IMR-90 (cell line): ENCODE results near the gene MRPS15. TPM values are rescaled to one million over a fixed set of nuclear protein-coding genes. Genes with fewer than 3 reads are reported as not detected.

Source experiments
- ATAC-seq: fragments of 200-7000 bp; cut with Tn5 transposase; 2 replicates; pipeline ENCODE4 v1.9.1; 2020; ENCODE audit warnings: low read depth, mild to moderate bottlenecking, moderate library complexity
- BruUV-seq: library from RNA; stranded (reverse); fragments of 400-500 nt; replicated peaks from 2 replicates; lab custom pipeline; 2021; lab: Mats Ljungman, UMichigan
- CTCF ChIA-PET: fragments of 300-600 bp; formaldehyde crosslinking; extraction: SDS; loops from one replicate; lab custom pipeline; 2021; ENCODE audit warnings: antibody characterized with exemption; lab: Yijun Ruan, JAX
- POLR2A ChIA-PET: fragments of 300-600 bp; sonication (Branson Sonifier 250); formaldehyde crosslinking; loops from one replicate; lab custom pipeline; 2022; ENCODE audit warnings: antibody characterized with exemption; ENCODE audit not compliant: unreplicated experiment; lab: Charles Lee
- DNase-seq: peaks from one replicate; pipeline ENCODE4 v3.0.0; 2013
- H2AFZ ChIP-seq: replicated peaks from 2 replicates; pipeline ENCODE3; 2013; ENCODE audit warnings: low read length, mild to moderate bottlenecking; ENCODE audit not compliant: poor library complexity
- H2AK5ac ChIP-seq: 2 replicates; pipeline ENCODE4 v1.6.1; 2013; ENCODE audit warnings: low read depth, low read length, inconsistent platforms
- H2AK9ac ChIP-seq: replicated peaks from 2 replicates; pipeline ENCODE3; 2013; ENCODE audit warnings: mild to moderate bottlenecking, low read depth, low read length, moderate library complexity; ENCODE audit not compliant: poor library complexity
- H2BK120ac ChIP-seq: 2 replicates; pipeline ENCODE4 v1.6.1; 2013; ENCODE audit warnings: low read depth, low read length, inconsistent platforms
- H2BK15ac ChIP-seq: 3 replicates; pipeline ENCODE4 v1.6.1; 2013; ENCODE audit warnings: low read depth, low read length, inconsistent platforms
- H2BK20ac ChIP-seq: 2 replicates; pipeline ENCODE4 v1.6.1; 2013; ENCODE audit warnings: low read depth, mild to moderate bottlenecking, inconsistent platforms, low read length, moderate library complexity
- H2BK5ac ChIP-seq: 2 replicates; pipeline ENCODE4 v1.6.1; 2013; ENCODE audit warnings: mild to moderate bottlenecking, low read depth, low read length, inconsistent platforms; ENCODE audit not compliant: poor library complexity, severe bottlenecking
- H3K14ac ChIP-seq: replicated peaks from 2 replicates; pipeline ENCODE4 v1.6.1; 2013; ENCODE audit warnings: low read depth, low read length, inconsistent platforms
- H3K18ac ChIP-seq: 2 replicates; pipeline ENCODE4 v1.6.1; 2013; ENCODE audit warnings: low read depth, low read length, control low read depth
- H3K23ac ChIP-seq: 2 replicates; pipeline ENCODE4 v1.6.1; 2013; ENCODE audit warnings: low read depth, low read length, inconsistent platforms
- H3K27ac ChIP-seq: 2 replicates; pipeline ENCODE4 v1.5.1; 2013; ENCODE audit warnings: mild to moderate bottlenecking, control low read depth, low read length; ENCODE audit not compliant: insufficient read depth
- H3K27me3 ChIP-seq: 2 replicates; pipeline ENCODE4 v1.6.1; 2013; ENCODE audit warnings: low read length; ENCODE audit not compliant: control insufficient read depth, insufficient read depth
- H3K36me3 ChIP-seq: 2 replicates; pipeline ENCODE4 v1.6.1; 2013; ENCODE audit warnings: low read length, mixed read lengths; ENCODE audit not compliant: control insufficient read depth, insufficient read depth
- H3K4ac ChIP-seq: 2 replicates; pipeline ENCODE4 v1.6.1; 2013; ENCODE audit warnings: low read depth, low read length, inconsistent platforms
- H3K4me1 ChIP-seq: 2 replicates; pipeline ENCODE4 v1.6.1; 2013; ENCODE audit warnings: low read length, mixed read lengths; ENCODE audit not compliant: control insufficient read depth, insufficient read depth
- H3K4me2 ChIP-seq: 2 replicates; pipeline ENCODE4 v1.6.1; 2013; ENCODE audit warnings: low read depth, mild to moderate bottlenecking, control low read depth, low read length, moderate library complexity
- H3K4me3 ChIP-seq: 2 replicates; pipeline ENCODE4 v1.5.1; 2013; ENCODE audit warnings: low read depth, mild to moderate bottlenecking, control low read depth, low read length, moderate library complexity; ENCODE audit not compliant: insufficient read depth
- H3K56ac ChIP-seq: 2 replicates; pipeline ENCODE4 v1.6.1; 2013; ENCODE audit warnings: low read length, inconsistent platforms; ENCODE audit not compliant: insufficient read depth; ENCODE audit errors: extremely low read depth
- H3K79me1 ChIP-seq, 2 experiments: 2 replicates each; pipeline ENCODE4 v1.6.1; 2013; ENCODE audit warnings: low read length in 2 of 2, inconsistent platforms in 1 of 2, low read depth in 1 of 2
- H3K9ac ChIP-seq: 2 replicates; pipeline ENCODE4 v1.6.1; 2013; ENCODE audit warnings: low read depth, low read length, control low read depth
- H3K9me1 ChIP-seq: 2 replicates; pipeline ENCODE4 v1.6.1; 2013; ENCODE audit warnings: low read length, inconsistent platforms; ENCODE audit not compliant: insufficient read depth
- H3K9me3 ChIP-seq: 2 replicates; pipeline ENCODE4 v1.6.1; 2013; ENCODE audit warnings: low read length; ENCODE audit not compliant: control insufficient read depth, insufficient read depth
- H4K20me1 ChIP-seq: 2 replicates; pipeline ENCODE4 v1.6.1; 2013; ENCODE audit warnings: low read length, inconsistent platforms; ENCODE audit not compliant: insufficient read depth
- H4K5ac ChIP-seq: 2 replicates; pipeline ENCODE4 v1.6.1; 2013; ENCODE audit warnings: mild to moderate bottlenecking, low read depth, low read length, control low read depth
- H4K8ac ChIP-seq, 2 experiments: 2 replicates each; pipeline ENCODE4 v1.6.1; 2013; ENCODE audit warnings: low read depth in 2 of 2, low read length in 2 of 2, control low read depth in 1 of 2, inconsistent platforms in 1 of 2
- H4K91ac ChIP-seq: 2 replicates; pipeline ENCODE4 v1.6.1; 2013; ENCODE audit warnings: low read depth, low read length, inconsistent platforms; ENCODE audit not compliant: insufficient read depth
- BHLHE40 ChIP-seq: fragments of 150-350 bp; IDR thresholded peaks from 2 replicates; pipeline ENCODE4 v1.6.1; 2016; ENCODE audit warnings: mild to moderate bottlenecking, low read depth, low read length
- CEBPB ChIP-seq: IDR thresholded peaks from 2 replicates; pipeline ENCODE4 v1.6.1; 2012; ENCODE audit warnings: low read depth, low read length, improper control_type of control experiment
- CHD1 ChIP-seq: IDR thresholded peaks from 2 replicates; pipeline ENCODE4 v1.6.1; 2012; ENCODE audit warnings: low read depth, low read length, improper control_type of control experiment
- FOS ChIP-seq: fragments of 150-350 bp; IDR thresholded peaks from 2 replicates; pipeline ENCODE4 v1.6.1; 2016; ENCODE audit warnings: low read depth, low read length
- MAZ ChIP-seq: IDR thresholded peaks from 2 replicates; pipeline ENCODE4 v1.6.1; 2012; ENCODE audit warnings: low read depth, mild to moderate bottlenecking, low read length, improper control_type of control experiment, moderate library complexity, borderline replicate concordance
- MXI1 ChIP-seq: IDR thresholded peaks from 2 replicates; pipeline ENCODE4 v1.6.1; 2012; ENCODE audit warnings: low read depth, mild to moderate bottlenecking, low read length, moderate library complexity, borderline replicate concordance
- NFE2L2 ChIP-seq: fragments of 150-350 bp; IDR thresholded peaks from 2 replicates; pipeline ENCODE4 v1.6.1; 2016; ENCODE audit warnings: low read depth, mild to moderate bottlenecking, low read length
- POLR2A ChIP-seq: IDR thresholded peaks from 2 replicates; pipeline ENCODE4 v1.6.1; 2012; ENCODE audit warnings: mild to moderate bottlenecking, low read depth, low read length
- RCOR1 ChIP-seq: IDR thresholded peaks from 2 replicates; pipeline ENCODE4 v1.6.1; 2012; ENCODE audit warnings: mild to moderate bottlenecking, low read length, improper control_type of control experiment; ENCODE audit not compliant: insufficient replicate concordance
- SMC3 ChIP-seq: fragments of 150-350 bp; IDR thresholded peaks from 2 replicates; pipeline ENCODE4 v1.6.1; 2016; ENCODE audit warnings: low read depth, mild to moderate bottlenecking, antibody characterized with exemption, low read length, moderate library complexity
- WGBS, 2 experiments: methylation state at CpG; one replicate each; pipeline versions ENCODE4 v1.1.5 to v1.1.7; 2013; ENCODE audit warnings: missing lambda C conversion rate in 2 of 2; ENCODE audit not compliant: insufficient read length in 1 of 2; ENCODE audit errors: extremely low coverage in 2 of 2; 5-methylcytosine and 5-hydroxymethylcytosine counted together
- dilution Hi-C: fragments of 300-500 bp; cut with HindIII; formaldehyde crosslinking; loops from one replicate; pipeline ENCODE4 v1.14.3; 2018; ENCODE audit warnings: low sequenced_read_pairs; ENCODE audit not compliant: unreplicated experiment
- in situ Hi-C: fragments of 300-500 bp; cut with MboI; formaldehyde crosslinking; loops from 3 replicates; pipeline ENCODE4 v1.14.3; 2019; ENCODE audit warnings: low sequenced_read_pairs, inconsistent platforms, mixed read lengths
- intact Hi-C: fragments of 100-400 bp; cut with micrococcal nuclease; formaldehyde crosslinking; loops from 2 replicates; pipeline ENCODE4 v1.10.0; 2022
- polyA plus RNA-seq, 3 experiments: library from polyadenylated mRNA; depleted of rRNA; stranded (reverse); fragments of >200 nt; gene quantifications; 2 replicates each; pipeline ENCODE4 v1.2.3, GENCODE V29; 2012; ENCODE audit warnings: low replicate concordance in 1 of 3
- total RNA-seq: library from RNA; depleted of rRNA; stranded (reverse); fragments of >200 nt; gene quantifications from 2 replicates; pipeline ENCODE4 v1.2.3, GENCODE V29; 2012
- TF ChIP-seq, protein P1 (sequence below): fragments of 150-350 bp; IDR thresholded peaks from 2 replicates; pipeline ENCODE4 v1.6.1; 2017; ENCODE audit warnings: mild to moderate bottlenecking, antibody characterized with exemption, low read length, low read depth
- TF ChIP-seq, protein P2 (sequence below): conservative IDR thresholded peaks from 2 replicates; pipeline ENCODE4 v1.5.1; 2012; ENCODE audit warnings: mild to moderate bottlenecking, low read depth, low read length, improper control_type of control experiment
- TF ChIP-seq, protein P3 (sequence below): fragments of 150-350 bp; IDR thresholded peaks from 2 replicates; pipeline ENCODE4 v1.6.1; 2016; ENCODE audit warnings: low read depth, mild to moderate bottlenecking, low read length, moderate library complexity, borderline replicate concordance

The MRPS15 gene
- total and polyA plus RNA-seq, 2 of the 4 experiments (the other 2 are of a cell fraction), result 46.1 to 77.9 TPM

DNA sequence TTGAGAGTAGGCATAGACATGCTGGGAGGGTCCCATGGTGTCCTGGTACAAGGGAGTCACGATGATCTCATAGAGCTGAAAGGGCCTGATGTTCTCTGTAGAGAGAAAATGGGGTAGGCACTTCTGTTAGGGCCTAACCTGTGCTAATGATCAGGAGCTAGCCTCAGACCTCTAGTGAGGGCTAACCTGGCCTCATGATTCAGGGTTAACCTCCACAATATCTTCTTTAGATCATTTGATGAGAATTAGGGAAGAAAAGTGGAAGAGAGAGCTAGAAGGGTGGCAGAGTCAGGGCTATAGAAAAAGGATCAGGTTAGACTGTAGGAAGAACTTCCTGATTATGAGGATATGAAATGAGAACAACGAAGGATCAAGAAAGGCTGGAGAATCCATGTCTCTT is 5.0 kb upstream of the MRPS15 start:
- H4K5ac ChIP-seq, result no peak overlapping the region
- no peak overlapping the region for H2BK120ac ChIP-seq
- H4K20me1 ChIP-seq, result no peaks in the 10 kb centered on the region
- no peak overlapping the region for H3K18ac ChIP-seq
- H3K9me1 ChIP-seq, result peaks cover 3% of the 10 kb centered on the region; the same call in 1 of the 2 replicates
- 0% methylated on average over 1 of the region's 2 CpGs; no CpG with 5 or more reads in 1 of the 2 experiments for WGBS, 2 experiments
- no peak overlapping the region for H3K9ac ChIP-seq
- dilution Hi-C loops, result no loop called here
- H3K56ac ChIP-seq, result no peak overlapping the region
- no peaks in the 10 kb centered on the region for H3K36me3 ChIP-seq
- no peak for ATAC-seq
- no peak overlapping the region for H4K91ac ChIP-seq
- peaks cover 3% of the 10 kb centered on the region for H3K4me1 ChIP-seq
- H2BK20ac ChIP-seq, result no peak overlapping the region
- H4K8ac ChIP-seq, result no peak overlapping the region
- ChIA-PET POLR2A (no interaction called here), CTCF (no interaction called here)
- in situ Hi-C loops, result loop anchor here (25.0 kb wide), 1 partner anchor 1543 kb away; the partner anchor contains the start of genes FHL3 and UTP11
- no peak overlapping the region for H3K27ac ChIP-seq
- H2AFZ ChIP-seq, result no peak overlapping the region
- no peaks in the 10 kb centered on the region for H3K79me1 ChIP-seq
- no TSS peak for BruUV-seq
- H3K23ac ChIP-seq, result no peak overlapping the region
- H3K4me3 ChIP-seq, result no peak overlapping the region
- no peak overlapping the region for H2BK5ac ChIP-seq
- intact Hi-C loops, result no loop called here
- no peak for TF ChIP-seq CHD1
- TF ChIP-seq FOS, result no peak
- no peak for TF ChIP-seq NFE2L2
- TF ChIP-seq, protein P1, sequence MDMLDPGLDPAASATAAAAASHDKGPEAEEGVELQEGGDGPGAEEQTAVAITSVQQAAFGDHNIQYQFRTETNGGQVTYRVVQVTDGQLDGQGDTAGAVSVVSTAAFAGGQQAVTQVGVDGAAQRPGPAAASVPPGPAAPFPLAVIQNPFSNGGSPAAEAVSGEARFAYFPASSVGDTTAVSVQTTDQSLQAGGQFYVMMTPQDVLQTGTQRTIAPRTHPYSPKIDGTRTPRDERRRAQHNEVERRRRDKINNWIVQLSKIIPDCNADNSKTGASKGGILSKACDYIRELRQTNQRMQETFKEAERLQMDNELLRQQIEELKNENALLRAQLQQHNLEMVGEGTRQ, result no peak
- no peak for TF ChIP-seq MAZ
- TF ChIP-seq, protein P2, sequence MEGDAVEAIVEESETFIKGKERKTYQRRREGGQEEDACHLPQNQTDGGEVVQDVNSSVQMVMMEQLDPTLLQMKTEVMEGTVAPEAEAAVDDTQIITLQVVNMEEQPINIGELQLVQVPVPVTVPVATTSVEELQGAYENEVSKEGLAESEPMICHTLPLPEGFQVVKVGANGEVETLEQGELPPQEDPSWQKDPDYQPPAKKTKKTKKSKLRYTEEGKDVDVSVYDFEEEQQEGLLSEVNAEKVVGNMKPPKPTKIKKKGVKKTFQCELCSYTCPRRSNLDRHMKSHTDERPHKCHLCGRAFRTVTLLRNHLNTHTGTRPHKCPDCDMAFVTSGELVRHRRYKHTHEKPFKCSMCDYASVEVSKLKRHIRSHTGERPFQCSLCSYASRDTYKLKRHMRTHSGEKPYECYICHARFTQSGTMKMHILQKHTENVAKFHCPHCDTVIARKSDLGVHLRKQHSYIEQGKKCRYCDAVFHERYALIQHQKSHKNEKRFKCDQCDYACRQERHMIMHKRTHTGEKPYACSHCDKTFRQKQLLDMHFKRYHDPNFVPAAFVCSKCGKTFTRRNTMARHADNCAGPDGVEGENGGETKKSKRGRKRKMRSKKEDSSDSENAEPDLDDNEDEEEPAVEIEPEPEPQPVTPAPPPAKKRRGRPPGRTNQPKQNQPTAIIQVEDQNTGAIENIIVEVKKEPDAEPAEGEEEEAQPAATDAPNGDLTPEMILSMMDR, result no peak
- TF ChIP-seq CEBPB, result no peak
- TF ChIP-seq MXI1, result no peak
- TF ChIP-seq POLR2A, result no peak
- TF ChIP-seq BHLHE40, result no peak
- no peak for TF ChIP-seq SMC3
- no peak for TF ChIP-seq RCOR1
- TF ChIP-seq, protein P3, sequence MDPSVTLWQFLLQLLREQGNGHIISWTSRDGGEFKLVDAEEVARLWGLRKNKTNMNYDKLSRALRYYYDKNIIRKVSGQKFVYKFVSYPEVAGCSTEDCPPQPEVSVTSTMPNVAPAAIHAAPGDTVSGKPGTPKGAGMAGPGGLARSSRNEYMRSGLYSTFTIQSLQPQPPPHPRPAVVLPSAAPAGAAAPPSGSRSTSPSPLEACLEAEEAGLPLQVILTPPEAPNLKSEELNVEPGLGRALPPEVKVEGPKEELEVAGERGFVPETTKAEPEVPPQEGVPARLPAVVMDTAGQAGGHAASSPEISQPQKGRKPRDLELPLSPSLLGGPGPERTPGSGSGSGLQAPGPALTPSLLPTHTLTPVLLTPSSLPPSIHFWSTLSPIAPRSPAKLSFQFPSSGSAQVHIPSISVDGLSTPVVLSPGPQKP, result no peak
- no peaks in the 10 kb centered on the region for H3K9me3 ChIP-seq
- no peak for DNase-seq
- no peak overlapping the region for H3K4me2 ChIP-seq
- H3K27me3 ChIP-seq, result peaks cover 14% of the 10 kb centered on the region
- H2AK5ac ChIP-seq, result no peak overlapping the region
- H2AK9ac ChIP-seq, result no peak overlapping the region
- no peak overlapping the region for H2BK15ac ChIP-seq
- no peak overlapping the region for H3K4ac ChIP-seq
- no peak overlapping the region for H3K14ac ChIP-seq
